Measurements from ENCODE around the gene PTGDR2. TPM values are rescaled to one million over a fixed set of nuclear protein-coding genes. Genes with fewer than 3 reads are reported as not detected.

The PTGDR2 gene
- total RNA-seq, 2 donors from 2014 or later, result 0.27 TPM; not detected in 1

DNA sequence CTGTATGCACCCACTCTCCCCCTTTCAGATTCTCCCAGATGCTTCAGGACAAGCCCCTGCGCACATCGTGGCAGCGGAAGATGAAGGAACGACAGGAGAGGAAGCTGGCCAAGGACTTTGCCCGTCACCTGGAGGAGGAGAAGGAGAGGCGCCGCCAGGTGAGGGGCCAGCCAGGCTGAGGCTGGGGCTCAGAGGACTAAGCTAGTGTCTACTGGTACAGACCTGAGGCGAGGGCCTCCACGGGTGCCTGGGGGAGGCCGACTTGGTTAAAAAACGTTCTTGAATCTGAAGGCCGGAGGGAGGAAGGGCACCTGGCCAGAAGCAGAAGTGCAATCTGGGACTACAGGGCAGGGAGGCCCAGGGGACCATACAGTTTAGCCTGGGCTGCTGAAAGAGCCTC, 7.9 kb downstream of the PTGDR2 start:
- ATAC-seq (no peak), DNase-seq (no peak)
- intact Hi-C loops (cut with DNase I), result no loop called here

DNA sequence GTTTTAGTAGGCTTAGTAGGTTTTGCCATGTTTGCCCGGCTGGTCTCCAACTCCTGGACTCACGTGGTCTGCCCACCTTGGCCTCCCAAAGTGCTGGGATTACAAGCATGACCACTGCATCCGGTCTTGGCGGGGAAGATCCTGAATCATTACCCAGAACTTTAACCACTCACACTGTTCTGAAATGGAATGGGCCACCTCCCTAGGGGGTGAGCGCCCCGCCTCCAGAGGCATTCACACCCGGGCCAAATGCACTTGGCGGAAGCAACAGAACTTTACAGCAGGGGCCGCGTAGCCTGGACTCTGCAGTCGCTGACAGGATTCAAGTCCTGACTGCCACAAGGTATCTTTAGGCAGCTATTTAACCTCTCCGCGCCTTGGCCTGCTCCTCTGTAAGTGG, 8.5 kb downstream of the PTGDR2 start:
- DNase-seq (no peak), ATAC-seq (no peak)
- intact Hi-C loops (cut with DNase I), result no loop called here

DNA sequence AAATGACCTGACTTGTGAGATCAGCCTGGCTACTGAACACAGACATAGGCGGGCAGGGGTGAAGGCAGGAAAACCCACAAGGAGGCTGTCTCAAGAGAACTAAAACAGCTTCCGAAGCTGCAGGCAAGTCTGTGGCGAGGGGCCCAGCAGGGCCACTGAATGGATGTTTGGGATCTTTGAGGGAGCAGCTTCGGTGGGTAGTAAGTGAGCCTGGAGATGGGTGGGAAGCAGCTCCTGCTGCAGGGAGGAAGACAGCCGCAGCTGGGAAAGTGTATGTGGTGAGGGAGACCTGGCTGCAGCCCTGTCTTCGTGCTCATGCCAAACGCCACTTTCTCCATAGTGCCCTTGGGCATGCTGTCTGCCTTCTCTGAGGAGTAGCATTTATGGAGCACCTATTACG, 10.4 kb downstream of the PTGDR2 start:
- DNase-seq (no peak), ATAC-seq (no peak)
- intact Hi-C loops (cut with DNase I), result no loop called here

DNA sequence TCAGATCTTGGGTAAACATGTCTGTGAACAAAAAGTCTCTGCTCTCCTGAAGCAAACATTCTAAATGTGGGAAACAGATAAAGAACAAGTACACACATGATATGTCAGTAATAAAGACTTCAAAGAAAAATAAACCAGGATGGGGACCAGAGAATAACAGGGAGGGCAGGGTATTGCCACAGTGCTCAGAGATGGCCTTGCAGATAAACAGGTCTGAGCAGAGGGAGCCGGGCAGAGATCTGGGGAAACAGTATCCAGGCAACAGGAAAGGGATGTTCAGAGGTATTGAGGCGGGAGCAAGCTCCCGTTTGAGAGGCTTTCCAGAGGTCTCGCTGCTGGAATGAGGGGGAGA, 10.9 kb downstream of the PTGDR2 start:
- intact Hi-C loops (cut with DNase I), result no loop called here
- DNase-seq, result no peak
- ATAC-seq, result no peak

DNA sequence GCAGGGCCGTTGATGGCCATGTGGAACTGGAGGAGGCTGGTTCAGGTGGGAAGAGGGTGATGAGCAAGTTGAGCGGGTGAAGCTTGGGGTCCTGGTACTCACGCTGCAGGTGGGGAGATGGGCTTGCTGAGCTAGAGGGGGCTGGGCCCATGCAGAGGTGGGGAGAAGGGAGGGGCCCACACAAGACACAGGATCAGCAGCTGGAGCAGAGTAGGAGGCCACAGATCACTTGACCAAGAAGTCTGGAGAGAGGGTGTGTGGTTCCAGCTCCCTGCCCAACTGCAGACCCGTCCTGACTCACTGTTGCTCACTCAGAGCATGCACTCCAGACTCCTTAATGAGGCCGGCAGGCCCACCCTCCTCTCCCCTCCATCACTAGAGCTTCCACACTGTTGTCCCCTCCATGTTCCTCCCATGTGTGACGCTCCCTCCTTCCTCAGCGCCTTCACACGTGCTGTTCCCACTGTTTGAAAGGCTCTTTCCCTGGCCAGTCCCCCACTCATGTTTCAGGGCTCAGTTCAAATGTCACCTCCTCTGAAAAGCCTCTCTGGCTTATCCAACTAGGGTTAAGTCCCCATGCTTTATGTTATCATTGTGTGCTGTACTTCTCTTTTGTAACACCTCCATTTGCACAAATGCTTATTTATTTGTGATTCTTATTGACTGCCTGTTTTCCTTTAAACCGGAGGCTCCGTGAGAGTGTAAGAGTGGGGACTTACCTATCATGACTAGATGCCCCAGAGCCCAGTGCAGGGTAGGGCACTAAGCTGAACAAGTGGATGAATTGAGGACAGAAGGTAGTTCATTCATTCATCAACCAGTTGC, 11.5 kb downstream of the PTGDR2 start:
- no peak for ATAC-seq
- intact Hi-C loops (cut with DNase I), result no loop called here

DNA sequence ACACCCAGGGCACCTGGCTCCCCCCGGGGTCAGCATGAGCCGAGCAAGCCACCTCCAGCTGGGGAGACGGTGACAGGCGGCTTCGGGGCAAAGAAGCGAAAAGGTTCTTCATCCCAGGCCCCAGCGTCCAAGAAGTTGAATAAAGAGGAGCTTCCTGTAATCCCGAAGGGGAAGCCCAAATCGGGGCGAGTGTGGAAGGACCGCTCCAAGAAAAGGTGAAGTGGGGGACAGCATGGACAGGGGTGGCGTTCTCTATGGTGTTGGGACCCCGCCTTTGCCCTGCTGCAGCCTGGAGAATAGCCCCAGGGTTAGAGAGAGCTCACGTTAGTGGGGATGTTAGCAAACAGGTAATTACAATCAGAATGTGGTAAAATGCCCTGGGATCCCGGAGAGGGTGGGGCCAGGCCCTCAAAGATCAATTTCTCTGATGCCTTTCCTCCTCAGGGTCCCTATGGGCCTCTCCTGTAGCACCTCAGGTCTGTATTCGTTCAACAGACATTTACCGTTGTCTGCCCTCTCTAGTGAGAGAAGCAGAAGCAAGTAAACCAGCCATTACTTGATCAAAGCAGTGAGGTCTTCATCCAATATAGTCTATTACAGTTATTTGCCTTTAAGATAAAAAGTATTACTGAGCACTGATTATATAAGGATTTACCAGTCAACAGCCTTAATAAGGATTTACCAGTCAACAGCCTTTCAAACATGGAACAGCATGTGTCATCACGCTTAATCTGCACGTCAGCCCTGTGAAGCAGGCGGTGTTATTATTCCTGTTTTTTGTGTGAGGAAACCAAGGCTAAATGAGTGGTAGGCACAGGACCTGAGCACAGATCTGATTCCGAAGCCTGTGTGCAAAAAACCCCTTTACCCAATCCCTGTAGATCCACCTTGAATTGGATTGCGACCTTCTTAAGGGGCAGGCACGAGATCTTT, 12.8 kb downstream of the PTGDR2 start:
- DNase-seq (no peak), ATAC-seq (no peak)
- intact Hi-C loops (cut with DNase I), result no loop called here

More for the DNA sequence above, 11.5 kb downstream of the PTGDR2 start:
- DNase-seq, result no peak

DNA sequence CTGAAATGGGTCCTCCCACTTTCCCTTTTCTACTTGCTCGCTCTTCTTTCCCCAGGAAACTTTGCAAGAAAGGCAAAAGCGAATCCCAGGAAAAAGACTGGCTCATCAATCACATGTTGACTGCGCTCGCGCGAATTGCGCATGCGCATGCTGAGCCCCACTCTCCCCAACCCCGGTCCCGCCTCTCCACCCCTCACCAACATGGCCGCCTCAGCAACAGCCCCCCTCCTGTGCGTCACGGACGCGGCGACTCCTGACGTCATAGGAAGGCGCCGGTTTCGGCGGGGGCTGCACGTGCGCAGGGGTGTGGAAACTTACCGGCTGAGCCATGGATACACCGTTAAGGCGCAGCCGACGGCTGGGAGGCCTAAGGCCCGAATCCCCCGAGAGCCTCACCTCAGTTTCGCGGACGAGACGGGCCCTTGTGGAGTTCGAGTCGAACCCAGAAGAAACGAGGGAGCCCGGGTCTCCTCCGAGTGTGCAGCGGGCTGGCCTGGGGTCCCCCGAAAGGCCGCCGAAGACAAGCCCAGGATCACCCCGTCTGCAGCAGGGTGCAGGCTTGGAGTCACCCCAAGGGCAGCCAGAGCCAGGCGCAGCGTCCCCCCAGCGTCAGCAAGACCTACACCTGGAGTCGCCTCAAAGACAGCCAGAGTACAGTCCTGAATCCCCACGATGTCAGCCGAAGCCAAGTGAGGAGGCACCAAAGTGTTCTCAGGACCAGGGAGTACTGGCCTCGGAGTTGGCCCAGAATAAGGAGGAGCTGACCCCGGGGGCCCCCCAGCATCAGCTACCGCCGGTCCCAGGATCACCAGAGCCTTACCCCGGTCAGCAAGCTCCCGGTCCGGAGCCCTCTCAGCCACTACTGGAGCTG, 13.7 kb downstream of the PTGDR2 start, which contains the start of gene CCDC86:
TSS of gene CCDC86 (plus strand) at position 317 of the 871 bp plus-strand sequence. CDS start at position 329, 12 bp downstream.
- DNase-seq (peak; percentile 97), ATAC-seq (peak; percentile 96 to 97)
- intact Hi-C loops (cut with DNase I), result no loop called here

DNA sequence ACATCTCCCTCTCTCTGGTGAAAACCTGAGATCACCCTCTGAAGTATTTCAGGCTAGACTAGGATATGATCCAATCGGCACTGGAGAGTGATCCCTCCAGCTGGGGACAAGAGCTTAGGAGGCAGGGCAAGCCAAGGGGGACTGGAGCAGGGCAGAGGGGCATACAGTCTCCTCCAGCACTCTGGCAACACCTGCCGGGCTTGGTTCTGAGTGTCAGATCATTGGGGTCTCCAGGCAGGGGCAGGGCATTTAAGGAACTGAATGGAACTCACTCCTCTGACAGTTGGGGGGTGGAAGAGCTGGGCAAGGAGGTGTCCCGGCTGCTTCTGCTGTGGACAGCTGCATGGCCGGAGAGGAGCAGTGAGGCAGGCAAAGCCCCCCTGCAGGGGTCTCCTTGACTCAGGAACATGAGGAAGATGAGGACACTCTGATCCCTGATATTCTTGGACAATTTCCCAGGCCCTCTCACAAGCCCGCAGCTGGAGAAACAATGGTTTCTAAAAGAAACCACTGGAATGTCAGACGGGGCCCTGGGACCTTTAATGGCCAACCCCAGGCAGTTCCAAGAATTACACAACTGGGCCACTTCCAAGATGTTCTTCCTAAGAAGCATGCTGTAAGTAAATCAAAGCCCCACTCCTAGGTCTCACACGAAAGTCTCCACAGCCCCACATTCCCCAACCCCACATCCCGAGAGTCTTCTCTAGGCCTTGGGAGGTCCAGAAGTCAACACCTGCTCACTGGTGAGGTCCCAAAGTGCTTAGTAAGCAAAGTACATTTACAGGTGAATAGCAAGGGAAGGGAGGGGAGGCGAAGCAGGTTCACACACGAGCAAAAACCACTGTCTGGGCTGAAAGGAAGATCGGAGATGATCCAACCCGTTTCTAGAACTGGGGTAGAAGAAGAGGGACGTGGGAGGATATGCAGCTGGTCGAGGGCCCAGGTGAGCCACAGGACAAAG, 15.0 kb downstream of the PTGDR2 start:
- intact Hi-C loops (cut with DNase I), result no loop called here
- peak; percentile 52 to 53 for ATAC-seq
- peak; percentile 43 for DNase-seq

DNA sequence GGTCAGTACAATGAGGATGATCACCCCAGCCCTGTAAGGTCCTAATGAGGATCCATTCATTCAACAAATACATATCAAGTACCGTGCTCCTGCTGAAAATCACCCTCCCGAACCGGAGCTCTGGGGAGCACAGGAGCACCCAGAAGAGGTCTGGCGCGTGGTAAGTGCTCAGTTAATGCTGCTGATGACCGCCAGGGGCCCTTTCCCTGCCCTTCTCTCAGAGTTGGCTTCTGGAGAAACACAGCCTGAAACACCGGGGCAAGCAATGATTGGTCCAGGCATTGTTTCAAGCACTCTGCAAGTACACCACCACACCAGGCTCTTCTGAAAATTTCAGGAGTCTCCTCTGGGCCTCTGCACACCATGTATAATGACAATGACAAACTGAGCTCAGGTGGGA, 17.6 kb downstream of the PTGDR2 start:
- ATAC-seq, result no peak
- intact Hi-C loops (cut with DNase I), result loop anchor here in 1 of 2 donors (10.0 kb wide), 1 partner anchor 297 kb away; no protein-coding TSS in a partner anchor
- no peak for DNase-seq

DNA sequence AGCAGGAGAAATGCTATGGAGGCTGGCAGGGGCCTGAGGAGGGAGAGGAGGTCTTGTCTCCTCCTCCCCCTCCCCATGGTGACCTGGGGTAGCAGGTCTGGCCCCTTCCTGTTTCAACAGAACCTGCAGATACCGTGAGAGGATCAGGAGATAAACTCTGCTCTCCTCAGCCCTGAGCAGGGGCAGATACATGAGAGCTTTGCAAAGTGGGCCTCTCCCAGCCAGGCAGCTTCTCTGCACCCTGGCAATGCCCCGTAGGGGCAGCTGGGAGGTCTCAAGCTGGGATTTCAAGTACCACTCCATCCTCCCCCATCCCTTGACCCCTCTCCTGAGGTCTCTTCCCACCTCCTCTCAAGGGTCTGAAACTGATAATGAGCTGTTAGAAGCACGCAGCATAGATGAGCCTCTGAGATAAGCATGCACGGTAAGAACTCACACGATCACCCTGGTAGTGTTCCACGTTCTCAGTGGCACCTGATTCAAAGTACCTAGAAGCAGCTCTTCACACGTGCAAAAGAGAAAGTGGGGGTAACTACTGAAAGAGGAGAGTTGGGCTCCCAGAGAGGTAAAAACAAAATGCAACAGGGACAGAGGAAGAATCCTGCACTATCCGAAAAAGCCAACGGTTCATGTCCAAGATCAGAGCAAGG, 18.8 kb downstream of the PTGDR2 start:
- no peak for ATAC-seq
- no peak for DNase-seq
- intact Hi-C loops (cut with DNase I), result loop anchor here in 1 of 2 donors (10.0 kb wide), 1 partner anchor 298 kb away; no protein-coding TSS in a partner anchor

DNA sequence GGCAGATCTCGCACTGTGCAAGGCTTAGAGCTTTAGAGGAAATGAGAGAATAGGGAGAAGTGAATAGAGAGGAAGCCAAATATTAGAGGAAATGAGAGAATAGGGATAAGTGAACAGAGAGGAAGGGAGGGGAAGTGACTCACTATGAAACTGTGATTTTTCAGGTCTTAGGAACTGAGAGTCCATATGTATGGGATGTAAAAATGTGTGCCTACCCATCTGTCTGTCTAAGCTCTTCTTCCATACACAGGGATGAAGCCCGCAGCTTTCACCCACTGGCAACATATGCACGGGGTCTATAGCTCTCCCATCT, 20.3 kb downstream of the PTGDR2 start:
- DNase-seq (no peak), ATAC-seq (peak in 1 of 2 donors; percentile 38)
- intact Hi-C loops (cut with DNase I), result loop anchor here in 1 of 2 donors (10.0 kb wide), 1 partner anchor 299 kb away; no protein-coding TSS in a partner anchor

DNA sequence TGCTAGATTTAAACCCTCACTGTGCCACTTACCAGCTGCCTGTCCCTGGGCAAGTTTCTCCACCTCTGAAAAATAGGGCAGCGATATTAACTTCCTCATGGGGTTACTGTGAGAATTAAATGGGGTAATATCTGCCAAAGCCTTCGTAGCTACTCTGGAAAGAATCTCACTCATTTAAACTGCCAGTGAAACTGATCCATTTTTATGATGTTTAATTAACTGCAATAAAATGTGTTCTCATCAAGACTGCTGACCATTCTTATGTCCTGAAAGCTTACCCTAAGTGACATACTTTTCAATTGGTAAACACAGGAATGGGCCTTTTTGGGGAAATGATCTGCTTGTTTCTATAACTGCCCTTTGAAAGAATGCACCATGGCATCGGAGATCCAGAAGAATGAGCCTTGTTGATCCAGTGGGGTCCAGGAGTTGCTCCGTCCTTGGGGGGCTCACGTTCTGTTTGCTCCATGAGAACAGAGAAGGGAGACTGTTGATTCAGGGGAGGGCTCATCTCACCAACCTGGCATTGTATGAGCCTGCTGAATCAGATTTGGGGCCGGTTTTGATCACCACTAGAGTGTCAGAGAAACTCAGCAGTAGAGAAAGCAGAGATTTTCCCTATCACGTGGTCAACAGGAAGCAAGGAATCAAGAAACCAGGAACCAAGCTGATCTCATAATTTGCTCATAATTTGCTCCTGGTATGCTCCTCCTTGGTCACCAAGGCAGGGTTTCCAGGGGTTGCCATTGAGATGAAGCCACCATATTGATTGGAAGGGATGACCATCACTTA, 20.8 kb downstream of the PTGDR2 start:
- DNase-seq (no peak), ATAC-seq (no peak)
- intact Hi-C loops (cut with DNase I), result loop anchor here (5.0 to 10.0 kb wide), 3 partner anchors 62 to 352 kb away; no protein-coding TSS in a partner anchor

DNA sequence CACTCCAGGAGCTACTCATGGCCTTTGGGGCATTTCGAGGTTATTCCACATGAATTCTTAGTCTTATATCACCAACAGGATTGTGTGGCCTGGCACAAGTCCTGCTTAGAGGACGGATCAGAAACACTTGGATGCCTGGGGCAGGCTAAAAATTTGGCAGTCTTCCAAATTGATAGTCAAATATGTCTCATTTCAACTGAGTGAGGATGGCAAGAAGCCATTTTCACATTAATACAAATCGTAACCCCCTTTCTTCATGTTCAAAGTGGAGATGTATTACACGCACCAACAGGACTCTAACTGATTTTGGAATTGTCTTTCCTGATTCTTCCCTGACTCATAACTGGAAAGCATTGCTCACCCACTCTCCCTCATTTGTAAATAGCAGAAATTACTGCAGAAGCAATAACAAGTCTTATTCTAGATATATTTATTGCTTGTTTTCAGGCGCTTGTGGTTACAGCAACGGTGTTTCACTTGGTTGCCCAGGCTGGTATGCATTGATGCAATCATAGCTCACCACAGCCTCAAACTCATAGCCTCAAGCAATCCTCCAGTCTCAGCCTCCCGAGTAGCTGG, 24.2 kb downstream of the PTGDR2 start:
- intact Hi-C loops (cut with DNase I), result loop anchor here (2.0 to 10.0 kb wide), 5 partner anchors 57 to 356 kb away; no protein-coding TSS in a partner anchor
- no peak for DNase-seq
- ATAC-seq, result peak in 1 of 2 donors; percentile 9

DNA sequence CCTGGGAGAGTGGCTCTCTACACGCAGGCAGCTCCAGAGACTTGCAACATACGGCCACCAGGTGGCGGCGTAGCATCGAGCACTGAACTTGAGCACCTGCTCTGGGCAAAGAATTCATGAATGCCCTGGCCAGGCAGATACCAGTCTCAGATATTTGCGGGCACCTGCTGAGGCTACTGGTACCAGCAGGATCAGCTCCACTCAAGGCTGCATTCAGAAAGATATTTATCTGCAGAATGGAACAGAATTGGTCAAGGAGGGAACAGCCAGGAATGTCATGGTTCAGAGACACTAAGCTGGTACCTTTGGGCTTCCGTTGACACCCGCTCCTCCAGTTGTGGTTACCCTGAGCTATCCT, 24.6 kb downstream of the PTGDR2 start:
- peak; percentile 90 to 91 for ATAC-seq
- intact Hi-C loops (cut with DNase I), result loop anchor here (2.0 to 10.0 kb wide), 4 partner anchors 66 to 356 kb away; no protein-coding TSS in a partner anchor

DNA sequence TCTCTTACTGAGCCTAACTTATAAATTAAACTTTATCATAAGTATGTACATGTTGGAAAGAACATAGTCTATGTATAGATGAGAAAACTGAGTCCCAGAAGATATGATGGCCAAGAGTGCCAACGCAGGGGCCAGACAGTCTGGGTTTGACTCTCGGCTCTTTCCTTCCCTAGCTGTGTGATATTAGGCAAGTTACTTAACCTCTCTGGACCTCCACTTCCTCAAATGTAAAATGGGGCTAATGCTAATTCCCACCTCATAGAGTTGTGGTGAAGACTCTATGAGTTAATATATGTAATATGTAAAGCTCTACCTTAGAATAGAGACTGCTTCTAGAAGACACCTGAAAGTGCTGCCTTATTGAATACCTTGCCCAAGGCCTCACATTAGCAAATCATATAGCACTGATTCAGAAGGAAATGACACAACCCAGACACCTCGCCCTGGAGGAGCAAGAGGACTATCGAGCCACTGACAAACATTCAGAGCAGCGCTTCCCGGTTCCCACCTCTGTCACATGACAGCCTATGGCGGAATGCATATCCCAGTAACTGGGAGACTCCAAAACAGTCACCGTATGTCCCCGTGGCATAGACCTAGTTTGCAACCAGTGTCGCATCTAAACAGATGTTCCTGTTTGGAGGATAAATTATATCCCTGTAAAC, 25.1 kb downstream of the PTGDR2 start:
- ATAC-seq (no peak), DNase-seq (no peak)
- intact Hi-C loops (cut with DNase I), result loop anchor here (2.0 to 10.0 kb wide), 4 partner anchors 67 to 357 kb away; no protein-coding TSS in a partner anchor

More for the DNA sequence above, 24.6 kb downstream of the PTGDR2 start:
- peak; percentile 85 for DNase-seq

Measured in left cardiac atrium (tissue), 4 donors.